GM19328 (cell line): Measurements from ENCODE around the gene EXOC6.
"Not testable (repeated sequence)": the region's sequence is repeated elsewhere in the genome, so short reads cannot be mapped to it uniquely, and the experiment has no call there.

Experiments
- ATAC-seq: cut with Tn5 transposase; IDR thresholded peaks from one replicate; pipeline ENCODE4 v1.9.1; 2021; ENCODE audit warnings: mild to moderate bottlenecking, moderate library complexity; ENCODE audit not compliant: unreplicated experiment

Gene EXOC6

GRCh38 chr10:92937876-92938275 lies 89.6 kb downstream of the EXOC6 start:
- no peak for ATAC-seq

GRCh38 chr10:92938841-92939240 lies 90.5 kb downstream of the EXOC6 start:
- no peak for ATAC-seq

- no peak for ATAC-seq
Measured at GRCh38 chr10:92942226-92942625, 93.9 kb downstream of the EXOC6 start.

GRCh38 chr10:92946491-92946890 lies 98.2 kb downstream of the EXOC6 start:
- ATAC-seq = no peak

- not testable (repeated sequence) for ATAC-seq
Measured at GRCh38 chr10:92952573-92952972, 104.3 kb downstream of the EXOC6 start.

GRCh38 chr10:92957223-92958010 lies 109.1 kb downstream of the EXOC6 start:
- no peak for ATAC-seq

GRCh38 chr10:92961638-92962037 lies 113.3 kb downstream of the EXOC6 start:
- no peak for ATAC-seq

- no peak for ATAC-seq
Measured at GRCh38 chr10:92965314-92965713, 117.0 kb downstream of the EXOC6 start.

GRCh38 chr10:92967641-92968040 lies 119.3 kb downstream of the EXOC6 start:
- ATAC-seq = no peak

GRCh38 chr10:92969151-92969550 lies 120.8 kb downstream of the EXOC6 start:
- ATAC-seq = no peak

- ATAC-seq = no peak
Measured at GRCh38 chr10:92970301-92971070, 122.2 kb downstream of the EXOC6 start.

- ATAC-seq = no peak
Measured at GRCh38 chr10:92972066-92972870, 123.9 kb downstream of the EXOC6 start.

GRCh38 chr10:92972886-92973285 lies 124.6 kb downstream of the EXOC6 start:
- no peak for ATAC-seq

- not testable (repeated sequence) for ATAC-seq
Measured at GRCh38 chr10:92976278-92976677, 128.0 kb downstream of the EXOC6 start.

- ATAC-seq = no peak
Measured at GRCh38 chr10:92989250-92989649, 140.9 kb downstream of the EXOC6 start.

- ATAC-seq = no peak
Measured at GRCh38 chr10:92990615-92991014, 142.3 kb downstream of the EXOC6 start.

- no peak for ATAC-seq
Measured at GRCh38 chr10:92991513-92991912, 143.2 kb downstream of the EXOC6 start.

- no peak for ATAC-seq
Measured at GRCh38 chr10:92993699-92994272, 145.5 kb downstream of the EXOC6 start.

GRCh38 chr10:92995509-92995908 lies 147.2 kb downstream of the EXOC6 start:
- no peak for ATAC-seq

- no peak for ATAC-seq
Measured at GRCh38 chr10:92997620-92998019, 149.3 kb downstream of the EXOC6 start.

- ATAC-seq = no peak
Measured at GRCh38 chr10:92999191-92999590, 150.9 kb downstream of the EXOC6 start.
